Stomach (tissue), 4 donors: ENCODE data around the gene ACP2.

Experiments
- POLR2A ChIP-seq, 4 donors: fragments of 450-650 bp; IDR thresholded peaks; one replicate each; pipeline ENCODE4 v1.6.1; 2016; ENCODE audit warnings: antibody characterized with exemption in 4 of 4, control low read depth in 2 of 4, mild to moderate bottlenecking in 1 of 4, moderate library complexity in 1 of 4
- POLR2AphosphoS5 ChIP-seq, 3 donors: sonication (generic); formaldehyde crosslinking; IDR thresholded peaks; one replicate each; pipeline ENCODE4 v1.6.1; 2016; ENCODE audit warnings: antibody characterized with exemption in 3 of 3
- TF ChIP-seq, protein P1 (sequence below), 7 experiments: fragments of 450-650 bp in 4 of 7; fragments of 200-600 bp in 3 of 7; sonication (generic) in 3 of 7; IDR thresholded peaks; one replicate each; pipeline ENCODE4 v1.5.1; 2016 to 2019; ENCODE audit warnings: antibody characterized with exemption in 7 of 7, control low read depth in 2 of 7, mild to moderate bottlenecking in 1 of 7

DNA sequence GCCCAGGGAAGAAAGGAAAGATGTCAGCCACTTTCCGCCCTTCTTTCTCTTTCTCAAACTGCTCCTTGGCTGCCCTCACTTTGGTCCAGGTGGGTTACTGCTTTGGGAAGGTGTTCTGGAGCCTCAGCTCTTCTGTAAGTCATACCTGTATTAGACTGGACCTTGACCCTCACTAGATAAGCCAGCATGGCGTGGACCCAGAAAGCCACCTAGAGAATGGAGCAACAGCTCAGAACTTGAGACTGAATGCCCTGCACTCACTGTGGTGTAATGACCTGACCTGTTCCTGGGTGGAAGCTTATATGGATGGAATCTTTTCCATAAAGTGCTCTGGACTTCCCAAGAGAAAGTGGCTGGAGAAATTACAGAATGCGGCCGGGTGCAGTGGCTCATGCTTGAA is 15.6 kb downstream of the ACP2 start:
- TF ChIP-seq, protein P1, sequence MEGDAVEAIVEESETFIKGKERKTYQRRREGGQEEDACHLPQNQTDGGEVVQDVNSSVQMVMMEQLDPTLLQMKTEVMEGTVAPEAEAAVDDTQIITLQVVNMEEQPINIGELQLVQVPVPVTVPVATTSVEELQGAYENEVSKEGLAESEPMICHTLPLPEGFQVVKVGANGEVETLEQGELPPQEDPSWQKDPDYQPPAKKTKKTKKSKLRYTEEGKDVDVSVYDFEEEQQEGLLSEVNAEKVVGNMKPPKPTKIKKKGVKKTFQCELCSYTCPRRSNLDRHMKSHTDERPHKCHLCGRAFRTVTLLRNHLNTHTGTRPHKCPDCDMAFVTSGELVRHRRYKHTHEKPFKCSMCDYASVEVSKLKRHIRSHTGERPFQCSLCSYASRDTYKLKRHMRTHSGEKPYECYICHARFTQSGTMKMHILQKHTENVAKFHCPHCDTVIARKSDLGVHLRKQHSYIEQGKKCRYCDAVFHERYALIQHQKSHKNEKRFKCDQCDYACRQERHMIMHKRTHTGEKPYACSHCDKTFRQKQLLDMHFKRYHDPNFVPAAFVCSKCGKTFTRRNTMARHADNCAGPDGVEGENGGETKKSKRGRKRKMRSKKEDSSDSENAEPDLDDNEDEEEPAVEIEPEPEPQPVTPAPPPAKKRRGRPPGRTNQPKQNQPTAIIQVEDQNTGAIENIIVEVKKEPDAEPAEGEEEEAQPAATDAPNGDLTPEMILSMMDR (IDR thresholded peaks at IDR 0.05): no peak
- TF ChIP-seq POLR2A (IDR thresholded peaks at IDR 0.05) (no peak), POLR2AphosphoS5 (IDR thresholded peaks at IDR 0.05) (peak in 1 of 3 donors; percentile 17)
